Mammary epithelial cell (primary cell): ENCODE data around the gene IKBKE.

Experiments used
- CTCF ChIP-seq, 2 donors: IDR thresholded peaks in 1 of 2; conservative IDR thresholded peaks in 1 of 2; 2 replicates each; pipeline ENCODE4 v1.5.1; 2011 to 2012; ENCODE audit warnings: inconsistent platforms in 2 of 2, low read length in 2 of 2, mild to moderate bottlenecking in 2 of 2, control low read depth in 1 of 2, low read depth in 1 of 2; ENCODE audit not compliant: insufficient read depth in 1 of 2; ENCODE audit errors: extremely low read depth in 1 of 2
- EZH2 ChIP-seq: IDR thresholded peaks from 2 replicates; pipeline ENCODE4 v1.6.1; 2012; ENCODE audit warnings: low read length, inconsistent platforms, borderline replicate concordance

GRCh38 chr1:206482611-206483010 lies 12.3 kb downstream of the IKBKE start:
- TF ChIP-seq CTCF (conservative IDR thresholded peaks at IDR 0.05 in 1 of 2, IDR thresholded peaks at IDR 0.05 in 1 of 2; ENCODE audit: extremely low read depth in 1 of 2, insufficient read depth in 1 of 2, low read depth in 1 of 2, low read length in 2 of 2) = peak in 1 of 2 donors; percentile 9
- no peak for TF ChIP-seq EZH2
